ENCODE data around the gene IRF2. TPM values are rescaled to one million over a fixed set of nuclear protein-coding genes. Genes with fewer than 3 reads are reported as not detected.
A peak's percentile ranks its signal among the peaks of the same experiment; 100 is the strongest.
"Not testable (repeated sequence)": the region's sequence is repeated elsewhere in the genome, so short reads cannot be mapped to it uniquely, and the experiment has no call there.

The IRF2 gene
- polyA plus RNA-seq, 10 donors: 15.4 to 19.8 (median 18.5) TPM

DNA sequence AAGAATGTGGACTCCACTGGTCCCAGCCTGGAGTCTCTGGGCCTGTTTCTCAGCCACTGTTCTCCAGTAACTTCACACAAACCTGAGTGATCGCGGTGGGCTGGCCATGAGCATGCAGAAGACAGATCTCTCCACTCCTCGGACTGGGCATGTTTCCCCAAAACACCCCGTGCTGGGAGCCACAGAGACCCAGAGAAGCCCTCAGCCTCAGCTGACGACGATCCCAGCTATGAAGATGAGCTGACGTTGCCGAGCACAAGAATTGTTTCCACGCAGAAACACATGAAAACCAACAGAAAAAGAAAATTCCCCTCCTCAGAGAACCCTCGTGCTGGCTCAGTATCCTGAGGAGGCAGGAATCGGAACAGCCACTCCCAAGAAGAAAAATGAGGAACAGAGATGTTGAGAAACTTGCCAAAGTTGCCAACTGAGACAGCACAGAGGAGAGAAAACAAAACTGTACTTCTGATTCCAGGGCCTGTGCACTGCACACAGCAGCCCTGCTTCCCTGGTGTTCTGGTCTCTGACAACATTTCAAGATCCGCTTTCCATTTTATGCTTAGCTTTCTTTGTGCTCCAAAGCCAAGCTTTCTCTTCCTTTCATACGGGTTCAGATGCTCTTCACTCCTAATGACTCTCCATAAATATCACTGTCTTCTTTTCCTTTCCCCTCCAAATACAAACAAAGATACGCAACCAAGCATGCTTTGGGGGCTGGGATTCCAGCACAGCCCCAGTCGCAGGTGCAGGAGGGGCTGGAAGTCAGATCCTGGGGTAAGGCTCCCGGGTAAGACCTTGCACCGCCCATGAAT lies 81.4 kb downstream of the IRF2 start:
- peak in 1 of 3 donors; percentile 46 for DNase-seq

DNA sequence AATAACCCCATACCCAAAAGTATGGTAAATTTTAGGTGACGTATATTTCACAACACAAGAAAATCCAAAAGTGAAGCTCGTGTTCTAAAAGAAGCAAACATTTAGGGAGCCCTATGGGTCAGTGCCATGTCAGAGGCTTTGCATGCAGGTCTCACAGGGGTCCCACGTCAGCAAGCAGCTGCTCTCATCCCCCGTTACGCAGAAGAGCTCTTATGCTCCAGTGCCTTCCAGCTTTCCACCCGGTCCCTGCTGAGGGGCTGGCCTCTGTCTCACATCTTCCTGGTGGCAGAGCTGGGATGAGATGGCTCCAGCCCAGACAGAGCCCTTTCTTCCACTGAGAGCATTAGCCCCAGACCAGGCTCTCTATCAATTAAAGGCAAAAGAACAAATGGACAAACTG lies 82.0 kb downstream of the IRF2 start:
- no peak for DNase-seq

DNA sequence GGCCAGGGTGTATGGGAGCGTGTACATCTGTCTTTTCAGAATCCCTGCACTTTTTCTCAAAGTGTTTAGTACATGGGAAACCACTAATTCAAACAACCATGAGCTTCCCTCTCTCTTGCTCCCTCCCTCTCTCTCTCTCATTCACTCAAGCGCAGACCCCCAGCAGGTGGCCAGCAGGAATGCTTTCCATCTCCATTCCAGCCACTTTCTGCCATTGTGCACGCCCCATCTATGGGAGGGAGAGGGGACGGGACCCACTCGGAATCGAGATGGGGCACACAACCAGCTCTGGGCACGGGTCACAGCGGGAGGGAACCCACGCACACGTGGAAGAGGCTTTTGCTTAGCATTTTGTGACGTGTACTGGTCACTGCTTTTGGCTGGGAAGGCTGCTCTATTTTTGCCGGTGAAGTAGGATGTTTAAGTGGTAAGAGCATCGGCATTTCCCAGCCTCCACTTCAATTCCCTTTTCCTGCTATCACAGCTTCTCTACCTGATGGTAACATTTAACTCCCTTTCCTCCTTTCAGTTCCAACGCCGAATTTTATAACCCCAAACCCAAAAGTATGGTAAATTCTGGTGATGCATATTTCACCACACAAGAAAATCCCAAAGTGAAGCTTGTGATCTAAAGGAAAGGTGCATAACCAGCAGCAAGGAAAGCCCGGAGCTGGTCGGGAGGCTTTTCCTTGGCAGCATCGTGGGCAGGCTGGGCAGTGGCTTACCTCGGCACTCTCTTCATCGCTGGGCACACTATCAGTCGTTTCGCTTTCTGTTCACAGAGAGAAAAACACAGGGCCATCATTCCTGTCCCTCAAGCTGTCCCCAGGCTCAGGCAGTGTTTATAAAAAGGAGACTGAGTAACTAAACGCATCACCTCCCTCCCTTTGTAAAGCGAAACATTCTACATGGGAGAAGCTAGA lies 84.1 kb downstream of the IRF2 start:
- DNase-seq: no peak

DNA sequence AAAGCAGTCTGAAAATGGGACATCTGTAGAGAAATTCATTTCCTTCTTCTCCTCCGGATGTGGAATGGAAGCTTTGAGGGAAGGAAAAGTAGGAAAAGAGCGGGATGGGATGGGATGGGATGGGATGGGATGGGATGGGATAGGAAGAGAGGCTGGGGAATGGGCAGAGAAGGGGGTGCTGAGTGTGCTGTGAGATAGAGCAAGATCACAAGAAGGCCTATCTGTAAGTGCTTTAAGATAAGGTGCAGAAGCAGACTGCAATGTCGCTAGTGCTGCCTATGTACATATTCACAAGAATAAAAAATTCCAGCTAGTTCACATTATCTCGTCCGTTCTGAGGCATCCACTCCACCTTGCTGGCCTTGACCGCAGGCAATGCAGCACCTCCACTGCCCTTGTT lies 86.2 kb downstream of the IRF2 start:
- no peak for DNase-seq

DNA sequence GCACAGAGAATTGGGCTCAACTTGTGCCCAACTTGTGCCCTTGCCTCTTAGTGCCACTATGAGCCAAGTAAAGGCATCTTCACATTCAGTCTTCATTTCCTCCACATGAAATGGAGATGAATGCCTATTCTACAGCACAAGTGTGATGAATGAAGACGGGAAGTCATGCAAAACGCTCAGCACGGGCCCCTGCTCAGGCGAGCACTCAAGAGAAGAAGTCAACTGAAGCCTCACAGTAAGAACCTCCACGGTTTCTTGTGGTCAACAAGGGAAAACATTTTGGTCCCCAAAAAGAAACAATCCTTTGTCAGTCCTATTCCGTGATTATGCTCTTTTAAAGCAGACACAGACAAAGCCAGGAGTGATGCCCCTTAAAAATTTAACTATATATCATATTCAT lies 87.0 kb downstream of the IRF2 start:
- DNase-seq: no peak

DNA sequence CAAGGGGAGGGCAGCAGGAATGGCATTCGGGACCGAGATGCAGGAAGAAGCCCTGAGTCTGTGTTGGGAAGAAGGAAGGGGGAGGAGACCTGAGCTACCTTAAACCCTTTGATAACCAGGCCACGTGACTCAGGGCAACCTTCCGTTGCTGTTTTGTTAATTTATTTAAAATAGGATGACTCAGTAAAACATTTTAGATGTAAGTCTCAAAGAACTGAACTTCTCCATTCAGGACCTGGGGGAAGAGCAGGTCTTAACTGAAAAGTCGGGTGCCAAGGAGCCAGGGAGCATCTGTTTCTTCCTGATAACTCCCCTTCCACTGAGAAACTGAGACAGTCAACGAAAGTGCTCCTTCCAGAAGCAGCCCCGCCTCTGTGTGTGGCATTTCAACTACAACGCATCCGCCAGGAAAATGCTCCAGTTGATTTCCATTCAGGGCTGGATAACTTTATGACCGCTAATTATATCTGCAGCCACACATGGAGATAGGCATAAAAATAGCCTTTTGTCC lies 88.0 kb downstream of the IRF2 start:
- DNase-seq: no peak

DNA sequence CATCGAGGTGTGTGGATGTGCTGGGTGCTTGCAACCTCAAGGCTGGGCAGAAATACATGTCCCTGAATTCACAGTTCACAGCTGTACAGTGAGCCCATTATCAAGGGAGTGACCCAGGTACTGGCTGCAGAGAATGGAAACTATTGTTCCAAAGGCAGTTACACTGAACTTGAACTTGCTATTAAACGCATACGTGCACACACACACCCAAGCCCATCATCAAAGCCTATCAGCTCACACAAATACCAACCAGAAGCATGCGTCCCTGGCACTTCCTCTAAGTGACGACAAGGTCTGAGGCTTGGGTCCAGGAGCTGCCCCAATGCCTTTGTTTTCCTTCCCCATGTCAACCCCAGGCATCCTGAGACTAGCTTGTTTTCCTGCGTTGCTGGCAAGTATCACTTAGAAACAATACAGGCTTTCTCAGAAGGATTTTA lies 88.6 kb downstream of the IRF2 start:
- peak in 1 of 3 donors; percentile 60 for DNase-seq

DNA sequence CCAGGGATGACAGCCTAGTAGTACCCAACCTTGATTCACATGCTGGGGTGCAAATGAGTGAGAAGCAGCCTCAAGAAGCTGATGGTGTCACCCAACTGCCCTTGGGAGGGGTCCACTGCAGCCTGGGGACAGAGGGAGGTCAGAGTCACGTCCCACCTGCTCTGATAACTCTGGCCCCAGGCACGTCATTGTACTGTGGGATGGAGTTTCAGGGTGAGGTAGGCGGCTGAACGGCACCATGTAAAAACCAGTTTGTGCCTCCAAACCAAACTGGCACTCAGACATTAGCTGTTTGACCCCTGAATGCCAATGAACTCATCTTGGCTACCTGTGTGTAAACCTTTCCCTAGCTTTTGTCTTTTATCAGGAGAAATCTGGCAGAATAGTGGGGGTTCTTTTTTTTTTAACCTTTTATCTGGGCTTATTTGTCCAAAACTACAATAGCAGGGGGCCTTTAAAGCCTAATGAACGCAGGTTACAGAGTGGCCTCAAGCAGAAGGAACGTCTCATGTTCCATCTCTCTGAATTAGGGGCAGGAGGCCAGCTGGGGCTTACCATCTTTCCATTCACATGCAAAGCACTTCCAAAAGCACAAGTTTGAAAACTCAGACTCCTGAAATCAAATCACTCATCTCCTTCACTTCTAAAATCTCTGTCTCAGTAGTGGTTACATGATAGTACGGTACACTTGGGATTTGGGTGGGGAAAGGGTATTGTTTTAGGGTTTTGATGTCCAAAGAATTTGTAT lies 89.4 kb downstream of the IRF2 start:
- peak in 1 of 3 donors; percentile 68 for DNase-seq

DNA sequence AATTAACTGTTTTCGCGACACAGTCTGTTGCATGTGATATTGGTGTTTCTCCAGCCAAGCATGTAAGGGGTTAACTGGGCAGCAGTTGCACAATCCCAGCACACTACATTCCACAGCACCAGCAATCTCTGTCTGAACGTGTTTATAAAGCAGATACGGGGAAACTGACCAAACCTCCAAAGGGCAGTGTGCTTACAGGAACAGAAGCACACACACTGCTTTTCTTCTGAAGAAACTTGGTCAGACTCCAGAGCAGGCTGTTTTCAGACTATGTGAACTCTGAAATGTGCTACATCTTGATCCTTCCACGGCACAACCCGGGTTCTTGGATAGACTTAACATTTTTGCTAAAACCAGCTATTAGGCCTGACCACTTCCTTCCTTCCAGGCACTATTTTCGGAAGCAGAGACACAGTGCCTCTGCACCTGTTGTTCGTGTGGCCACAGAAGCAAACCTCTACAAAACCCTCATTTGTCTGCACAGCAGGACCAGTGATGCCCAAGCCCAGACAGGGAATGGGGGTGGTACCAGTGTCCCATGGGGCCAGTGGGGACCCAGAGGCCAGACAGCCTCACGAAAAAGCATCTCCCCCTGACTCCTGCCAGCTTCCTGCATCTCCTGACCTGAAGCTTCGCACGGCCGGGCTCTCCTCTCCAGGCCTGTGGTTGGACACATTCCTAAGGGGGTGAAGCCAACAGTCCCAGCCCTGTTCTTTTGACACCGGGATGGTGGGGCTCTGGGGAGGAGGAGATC lies 90.1 kb downstream of the IRF2 start:
- DNase-seq: peak in 2 of 3 donors; percentile 64 to 68

DNA sequence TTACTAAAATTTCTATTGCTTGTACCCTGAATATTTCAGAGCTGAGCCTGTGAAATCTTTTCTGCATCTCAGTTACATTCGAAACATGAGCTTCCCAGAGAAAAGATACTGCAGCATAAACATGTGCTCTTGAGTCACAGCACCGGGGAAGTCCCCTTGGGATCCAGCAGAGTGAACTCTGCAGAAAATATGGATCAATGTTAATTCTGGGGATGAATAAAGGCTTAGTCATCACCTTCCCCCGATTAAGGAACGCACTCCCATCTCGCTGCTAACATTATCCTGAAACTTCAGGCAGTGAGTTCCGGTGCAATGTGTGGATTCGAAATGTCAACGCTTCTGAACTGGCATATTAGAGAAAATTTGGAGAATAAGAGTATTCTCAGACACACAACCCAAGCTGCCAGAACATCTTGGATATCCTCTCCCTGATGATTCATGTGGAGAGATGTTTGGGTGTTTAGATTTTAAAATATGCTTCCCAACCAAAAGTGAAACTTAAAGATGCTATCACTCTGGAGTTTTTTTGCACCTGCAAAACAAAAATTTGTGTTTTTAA lies 90.8 kb downstream of the IRF2 start:
- DNase-seq: peak in 2 of 3 donors; percentile 68 to 90

DNA sequence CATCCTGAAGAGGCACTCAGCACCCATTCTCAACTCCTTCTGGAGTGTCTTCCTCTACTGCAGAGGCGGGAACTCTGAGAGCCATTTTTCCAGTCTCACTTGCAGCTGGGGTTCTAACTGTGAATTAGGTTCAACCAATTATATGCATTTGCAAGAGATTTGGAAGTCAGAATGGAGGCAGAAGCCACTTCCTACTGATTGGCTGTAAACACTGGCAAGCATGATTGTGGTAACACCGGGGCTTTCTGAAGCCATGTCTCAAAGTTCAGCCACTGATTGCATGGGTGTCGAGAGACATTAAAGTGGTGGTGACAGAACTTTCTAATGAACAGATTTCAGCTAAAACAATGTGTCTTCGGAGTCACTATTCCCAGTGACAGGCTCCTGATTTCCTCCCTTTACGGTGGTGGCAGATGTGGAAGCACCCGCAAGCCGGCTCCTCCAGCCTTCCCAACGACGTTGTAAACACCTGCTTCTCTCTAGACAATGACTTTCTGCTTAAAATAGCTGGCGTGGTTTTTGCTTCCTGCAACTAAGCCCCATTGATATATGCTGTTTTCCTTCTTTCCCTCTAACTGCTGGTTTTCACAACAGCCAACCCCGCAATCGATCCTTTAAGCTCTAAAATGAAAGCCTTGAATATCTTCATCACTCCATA lies 92.0 kb downstream of the IRF2 start:
- DNase-seq: no peak

DNA sequence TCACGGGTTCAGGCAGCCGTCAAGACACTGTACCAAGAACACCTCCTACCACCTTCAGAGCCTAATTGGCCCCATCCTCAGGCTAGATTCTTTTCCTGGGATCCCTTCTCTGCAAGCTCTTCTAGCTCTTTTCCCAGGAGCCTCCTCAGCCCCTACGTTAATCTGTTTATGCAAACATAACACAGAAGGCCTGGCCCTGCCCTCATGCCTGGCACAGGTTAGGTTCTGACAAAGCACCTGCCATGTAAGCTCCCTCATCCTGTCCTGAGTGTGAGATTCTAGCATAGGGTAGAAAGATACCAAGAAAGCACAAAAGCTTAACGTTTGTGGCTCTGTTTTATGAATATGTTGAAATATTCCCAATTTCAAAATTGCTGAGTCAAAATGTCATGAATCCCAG lies 93.6 kb downstream of the IRF2 start:
- DNase-seq: no peak

DNA sequence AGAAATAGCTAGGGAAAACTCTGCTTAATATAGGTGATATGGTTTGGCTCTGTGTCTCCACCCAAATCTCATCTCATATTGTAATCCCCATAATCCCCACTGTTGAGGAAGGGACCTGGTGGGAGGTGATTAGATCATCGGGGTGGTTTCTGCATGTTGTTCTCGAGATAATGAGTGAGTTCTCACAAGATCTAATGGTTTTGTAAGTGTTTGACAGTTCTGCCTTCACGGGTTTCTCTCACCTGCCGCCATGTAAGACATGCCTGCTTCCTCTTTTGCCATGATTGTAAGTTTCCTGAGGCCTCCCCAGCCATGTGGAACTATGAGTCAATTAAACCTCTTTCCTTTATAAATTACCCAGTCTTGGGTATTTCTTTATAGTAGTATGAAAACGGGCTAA lies 94.1 kb downstream of the IRF2 start:
- DNase-seq: not testable (repeated sequence)

DNA sequence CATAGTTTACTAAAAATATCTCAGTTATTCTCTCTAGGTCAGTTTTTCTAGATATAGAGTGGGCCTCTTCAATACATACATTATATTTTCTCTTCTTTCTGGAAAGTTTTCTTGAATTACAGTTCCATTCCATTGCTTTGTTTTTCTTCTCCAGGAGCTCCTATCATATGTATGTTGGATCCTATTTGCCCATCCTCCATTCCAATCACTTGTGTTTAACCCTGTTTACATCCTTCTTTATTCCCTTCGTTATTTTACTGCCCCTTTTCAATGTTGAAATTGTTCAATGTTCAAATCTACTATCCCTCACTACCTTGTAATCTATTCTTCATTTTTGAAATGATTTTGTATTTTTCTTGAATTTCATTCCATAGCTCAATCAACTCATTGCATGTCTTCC lies 97.4 kb downstream of the IRF2 start:
- no peak for DNase-seq

DNA sequence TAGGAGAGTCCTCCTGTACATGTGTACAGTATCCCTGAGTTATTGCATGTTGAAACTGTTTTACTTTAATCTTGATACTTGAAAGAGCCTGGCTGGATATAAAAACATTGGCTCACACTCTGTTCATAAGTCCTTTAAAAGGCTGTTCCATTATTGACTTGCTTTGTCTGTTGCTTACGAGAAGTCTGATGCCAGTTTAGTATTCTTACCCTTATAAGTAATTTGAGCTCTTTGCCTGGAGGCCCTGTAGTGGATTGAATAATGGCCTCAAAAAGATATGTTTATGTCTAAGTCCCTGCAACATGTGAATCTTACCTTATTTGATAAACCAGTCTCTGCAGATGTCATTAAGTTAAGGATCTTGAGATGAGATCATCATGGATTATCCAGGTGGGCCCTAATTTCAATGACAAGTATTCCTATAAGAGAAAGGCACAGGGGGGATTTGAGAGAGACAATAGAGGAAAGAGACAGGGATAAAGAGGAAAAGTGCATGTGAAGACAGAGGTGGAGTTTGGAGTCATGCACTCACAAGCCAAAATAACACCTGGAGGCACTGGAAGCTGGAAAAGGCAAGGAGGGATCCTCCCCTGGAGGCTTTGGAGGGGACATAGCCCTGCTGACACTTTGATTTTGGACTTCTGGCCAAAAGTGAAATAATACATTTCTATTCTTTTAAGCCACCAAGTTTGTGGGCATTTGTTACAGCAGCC lies 98.1 kb downstream of the IRF2 start:
- DNase-seq: no peak

DNA sequence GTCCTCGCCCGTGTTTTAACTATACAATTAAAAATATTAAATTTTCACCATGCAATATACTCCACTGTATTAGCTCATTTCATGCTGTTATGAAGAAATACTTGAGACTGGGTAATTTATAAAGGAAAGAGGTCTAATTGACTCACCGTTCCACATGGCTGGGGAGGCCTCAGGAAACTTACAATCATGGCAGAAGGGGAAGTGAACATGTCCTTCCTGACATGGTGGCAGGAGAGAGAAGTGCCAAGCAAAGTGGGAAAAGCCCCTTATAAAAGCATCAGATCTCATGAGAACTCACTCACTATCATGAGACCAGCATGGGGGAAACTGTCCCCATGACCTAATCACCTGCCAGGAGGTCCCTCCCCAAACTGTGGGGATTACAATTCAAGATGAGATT lies 98.7 kb downstream of the IRF2 start:
- not testable (repeated sequence) for DNase-seq

DNA sequence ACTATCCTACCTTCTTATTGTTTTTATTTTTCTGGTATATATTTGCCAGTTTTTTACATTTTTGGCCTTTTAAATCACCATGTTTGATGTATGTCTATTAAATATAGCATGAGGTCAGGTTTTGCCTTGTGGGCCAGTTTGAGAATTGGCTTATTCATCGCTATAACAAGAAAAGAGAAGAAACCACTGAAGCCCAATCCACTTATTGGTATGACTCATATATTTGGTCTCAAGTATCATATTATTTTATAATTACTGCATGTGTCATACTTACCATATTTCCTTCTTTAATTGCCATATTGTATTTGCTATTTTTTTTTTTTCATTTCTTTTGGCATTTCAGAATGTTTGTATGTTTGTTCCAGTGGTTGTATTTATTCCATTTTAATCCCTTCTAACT lies 99.3 kb downstream of the IRF2 start:
- no peak for DNase-seq

DNA sequence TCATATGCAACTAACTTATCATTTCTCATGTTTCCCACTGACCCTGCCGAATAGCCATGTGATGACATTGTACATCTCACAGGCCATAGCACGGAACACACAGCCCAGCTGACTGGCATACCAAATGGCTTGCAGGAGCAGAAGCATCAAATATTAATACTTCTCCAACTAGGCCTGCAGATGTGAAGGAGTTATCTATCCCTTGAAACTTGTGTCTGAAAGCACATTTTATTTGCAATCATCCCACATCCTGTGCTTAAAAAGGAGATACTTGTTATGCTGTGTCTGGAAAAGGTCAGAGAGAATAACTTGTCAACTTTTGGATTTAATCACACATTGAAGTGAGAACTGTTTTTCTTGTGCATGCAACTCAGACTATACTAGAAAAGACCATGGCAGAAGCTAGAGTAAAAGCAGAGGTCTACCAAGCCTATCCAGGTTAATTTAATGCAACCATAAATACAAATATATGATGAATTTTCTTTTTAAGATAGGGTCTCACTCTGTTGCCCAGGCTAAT lies 100.4 kb downstream of the IRF2 start:
- no peak for DNase-seq

DNA sequence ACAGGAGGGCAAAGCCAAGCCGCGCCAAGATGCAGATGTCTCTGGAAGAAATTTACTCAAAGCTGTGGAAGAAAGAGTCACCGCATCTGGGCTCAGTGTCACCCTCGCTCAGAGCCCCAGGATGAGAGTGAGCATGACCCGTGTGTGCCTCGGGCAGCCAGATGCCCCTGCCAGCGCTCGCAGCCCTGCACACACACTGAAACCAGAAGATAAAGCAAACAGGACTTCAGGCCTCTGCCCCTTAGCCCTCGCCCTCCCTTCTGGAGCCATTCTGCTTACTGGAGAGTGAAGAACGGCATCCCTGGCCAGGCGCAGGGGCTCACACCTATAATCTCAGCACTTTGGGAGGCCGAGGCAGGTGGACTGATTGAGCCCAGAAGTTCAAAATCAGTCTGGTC lies 103.0 kb downstream of the IRF2 start:
- DNase-seq: no peak
